Measurements from ENCODE around the gene KCNN1.

GRCh38 chr19:18002347-18002850, 35.5 kb downstream of the KCNN1 start:
- TF ChIP-seq, protein P1, sequence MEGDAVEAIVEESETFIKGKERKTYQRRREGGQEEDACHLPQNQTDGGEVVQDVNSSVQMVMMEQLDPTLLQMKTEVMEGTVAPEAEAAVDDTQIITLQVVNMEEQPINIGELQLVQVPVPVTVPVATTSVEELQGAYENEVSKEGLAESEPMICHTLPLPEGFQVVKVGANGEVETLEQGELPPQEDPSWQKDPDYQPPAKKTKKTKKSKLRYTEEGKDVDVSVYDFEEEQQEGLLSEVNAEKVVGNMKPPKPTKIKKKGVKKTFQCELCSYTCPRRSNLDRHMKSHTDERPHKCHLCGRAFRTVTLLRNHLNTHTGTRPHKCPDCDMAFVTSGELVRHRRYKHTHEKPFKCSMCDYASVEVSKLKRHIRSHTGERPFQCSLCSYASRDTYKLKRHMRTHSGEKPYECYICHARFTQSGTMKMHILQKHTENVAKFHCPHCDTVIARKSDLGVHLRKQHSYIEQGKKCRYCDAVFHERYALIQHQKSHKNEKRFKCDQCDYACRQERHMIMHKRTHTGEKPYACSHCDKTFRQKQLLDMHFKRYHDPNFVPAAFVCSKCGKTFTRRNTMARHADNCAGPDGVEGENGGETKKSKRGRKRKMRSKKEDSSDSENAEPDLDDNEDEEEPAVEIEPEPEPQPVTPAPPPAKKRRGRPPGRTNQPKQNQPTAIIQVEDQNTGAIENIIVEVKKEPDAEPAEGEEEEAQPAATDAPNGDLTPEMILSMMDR (IDR thresholded peaks at IDR 0.05): no peak
- TF ChIP-seq POLR2A (IDR thresholded peaks at IDR 0.05): no peak

Data from testis (tissue), 2 donors.